Adrenal gland (tissue), 5 donors: ENCODE measurements around the gene CFAP20.

Source experiments
- CTCF ChIP-seq, 6 experiments: fragments of 450-650 bp in 4 of 6; fragments of 200-600 bp in 2 of 6; sonication (generic) in 1 of 6; IDR thresholded peaks; 1 replicate in 5 of 6; 2 replicates in 1 of 6; pipeline versions ENCODE4 v1.5.1 to v1.8.0; 2016 to 2021; ENCODE audit warnings: antibody characterized with exemption in 6 of 6, mild to moderate bottlenecking in 2 of 6, moderate library complexity in 1 of 6
- POLR2A ChIP-seq, 2 donors: fragments of 450-650 bp; IDR thresholded peaks; one replicate each; pipeline ENCODE4 v1.6.1; 2017; ENCODE audit warnings: antibody characterized with exemption in 2 of 2, mild to moderate bottlenecking in 2 of 2, moderate library complexity in 1 of 2
- donor health status: DM: no; HTN: no; CAD: no.

GRCh38 chr16:58074657-58075056 lies 54.5 kb downstream of the CFAP20 start:
- TF ChIP-seq POLR2A (IDR thresholded peaks at IDR 0.05) (no peak), CTCF (IDR thresholded peaks at IDR 0.05) (no peak)
